Keratinocyte (primary cell): ENCODE data around the gene GRIK4. TPM values are rescaled to one million over a fixed set of nuclear protein-coding genes. Genes with fewer than 3 reads are reported as not detected.

Experiments
- DNase-seq: peaks from one replicate; pipeline ENCODE4 v3.0.0-alpha.2; 2011; ENCODE audit warnings: low read depth, missing footprints, low spot score
- FAIRE-seq: peaks from 2 replicates; lab custom pipeline; 2011; peaks lifted over from hg19 to GRCh38; lab: Jason Lieb, UNC
- H2AFZ ChIP-seq: 2 replicates; pipeline ENCODE4 v1.6.0; 2012; ENCODE audit warnings: low read length, control low read depth, inconsistent platforms; ENCODE audit not compliant: control insufficient read depth
- H3K27ac ChIP-seq: 2 replicates; pipeline ENCODE4 v1.5.1; 2011; ENCODE audit warnings: low read length; ENCODE audit not compliant: control insufficient read depth, insufficient read depth
- H3K27me3 ChIP-seq: 3 replicates; pipeline ENCODE4 v1.6.0; 2011; ENCODE audit warnings: low read length; ENCODE audit not compliant: control insufficient read depth, insufficient read depth; ENCODE audit errors: extremely low read depth
- H3K36me3 ChIP-seq, 2 experiments: 2 replicates in 1 of 2; 3 replicates in 1 of 2; pipeline ENCODE4 v1.5.1; 2011; ENCODE audit warnings: low read length in 2 of 2, mild to moderate bottlenecking in 1 of 2; ENCODE audit not compliant: control insufficient read depth in 2 of 2, insufficient read depth in 2 of 2; ENCODE audit errors: extremely low read depth in 1 of 2
- H3K4me1 ChIP-seq: 3 replicates; pipeline ENCODE4 v1.5.1; 2011; ENCODE audit warnings: low read length; ENCODE audit not compliant: control insufficient read depth, insufficient read depth; ENCODE audit errors: extremely low read depth
- H3K4me2 ChIP-seq: 3 replicates; pipeline ENCODE4 v1.6.0; 2011; ENCODE audit warnings: low read depth, low read length; ENCODE audit not compliant: control insufficient read depth, insufficient read depth; ENCODE audit errors: extremely low read depth
- H3K4me3 ChIP-seq, 3 experiments: fragments of 200-600 bp in 1 of 3; sonication (generic) in 1 of 3; 2 replicates in 2 of 3; 3 replicates in 1 of 3; pipeline ENCODE4 v1.5.1; 2011 to 2016; ENCODE audit warnings: low read length in 3 of 3, mild to moderate bottlenecking in 3 of 3, control low read depth in 2 of 3, inconsistent platforms in 1 of 3, low read depth in 1 of 3, mixed read lengths in 1 of 3, mixed run types in 1 of 3, moderate library complexity in 1 of 3; ENCODE audit not compliant: control insufficient read depth in 2 of 3, insufficient read depth in 2 of 3; ENCODE audit errors: extremely low read depth in 1 of 3
- H3K79me2 ChIP-seq: 2 replicates; pipeline ENCODE4 v1.6.0; 2012; ENCODE audit warnings: low read length; ENCODE audit not compliant: control insufficient read depth, insufficient read depth
- H3K9ac ChIP-seq: 3 replicates; pipeline ENCODE4 v1.6.0; 2011; ENCODE audit warnings: low read length; ENCODE audit not compliant: control insufficient read depth, insufficient read depth; ENCODE audit errors: extremely low read depth
- H3K9me1 ChIP-seq: 3 replicates; pipeline ENCODE4 v1.6.0; 2011; ENCODE audit warnings: low read length; ENCODE audit not compliant: control insufficient read depth, insufficient read depth; ENCODE audit errors: extremely low read depth
- H3K9me3 ChIP-seq: 2 replicates; pipeline ENCODE4 v1.5.1; 2012; ENCODE audit warnings: low read depth, low read length; ENCODE audit not compliant: control insufficient read depth
- H4K20me1 ChIP-seq: 3 replicates; pipeline ENCODE4 v1.6.0; 2011; ENCODE audit warnings: low read length; ENCODE audit not compliant: control insufficient read depth, insufficient read depth; ENCODE audit errors: extremely low read depth
- CTCF ChIP-seq, 3 experiments: IDR thresholded peaks in 1 of 3; conservative IDR thresholded peaks in 1 of 3; optimal IDR thresholded peaks in 1 of 3; 2 replicates in 2 of 3; 3 replicates in 1 of 3; pipeline versions ENCODE3 to v1.5.1; 2011; ENCODE audit warnings: low read length in 3 of 3, mild to moderate bottlenecking in 3 of 3, moderate library complexity in 2 of 3, control low read depth in 1 of 3, inconsistent platforms in 1 of 3; ENCODE audit not compliant: insufficient read depth in 2 of 3; ENCODE audit errors: extremely low read depth in 1 of 3
- EZH2 ChIP-seq: IDR thresholded peaks from one replicate; pipeline ENCODE4 v1.6.1; 2012; ENCODE audit warnings: inconsistent platforms, mild to moderate bottlenecking, low read length, moderate library complexity
- dilution Hi-C: fragments of 300-500 bp; cut with MboI; formaldehyde crosslinking; loops from one replicate; pipeline ENCODE4 v1.7.0; 2020; ENCODE audit warnings: low sequenced_read_pairs; ENCODE audit not compliant: extremely low pct_ligation_motif_present
- polyA plus RNA-seq, 5 experiments: library from polyadenylated mRNA; depleted of rRNA in 3 of 5; stranded (reverse) in 3 of 5; stranded (forward) in 1 of 5; unstranded in 1 of 5; fragments of >200 nt; gene quantifications; 1 replicate in 1 of 5; 2 replicates in 3 of 5; 3 replicates in 1 of 5; pipeline versions ENCODE4 v1.2.1 to v1.2.3, GENCODE V29; 2011 to 2012; ENCODE audit warnings: missing spikeins in 2 of 5, low read depth in 1 of 5, low replicate concordance in 1 of 5

GRIK4 gene
- polyA plus RNA-seq, 1 donor (not counting 4 experiments of a cell fraction or from before 2014, with no cell fraction given), result not detected

DNA sequence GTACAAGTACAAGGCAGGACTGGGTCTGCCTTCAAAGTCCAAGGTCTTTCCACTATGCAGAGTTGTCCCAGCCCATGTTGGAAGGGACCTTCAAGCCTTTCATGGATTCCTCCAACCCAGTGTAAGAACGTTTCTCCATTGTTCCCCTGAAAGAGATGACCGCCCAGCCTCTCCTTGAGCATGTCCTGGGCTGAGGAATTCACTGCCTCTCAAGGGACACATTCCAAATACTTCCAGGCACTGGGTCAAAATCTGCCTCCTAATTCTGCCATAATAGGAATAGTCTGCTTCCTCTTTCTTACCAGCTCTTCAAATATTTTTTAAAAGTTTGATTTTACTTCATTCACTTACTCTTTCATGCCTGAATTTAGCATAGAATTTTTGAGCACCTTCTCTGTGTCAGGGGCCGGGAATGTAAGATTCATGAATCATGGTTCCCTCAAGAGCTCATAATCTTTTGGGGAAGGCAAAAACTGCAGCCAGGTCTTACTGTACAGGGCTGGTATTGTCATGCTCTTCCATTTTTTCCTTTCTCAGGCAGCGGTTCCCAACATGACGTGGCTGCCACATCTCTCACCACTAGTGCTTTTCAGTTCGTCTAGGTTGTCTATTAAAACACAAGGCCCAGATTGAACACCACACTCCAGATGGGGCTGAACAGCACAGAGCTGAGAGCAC is 369.1 kb downstream of the GRIK4 start:
- Histone ChIP-seq H3K9ac (no peak overlapping the region), H3K4me2 (no peak overlapping the region), H3K9me3 (no peaks in the 10 kb centered on the region), H4K20me1 (no peaks in the 10 kb centered on the region), H3K79me2 (no peaks in the 10 kb centered on the region), H3K36me3 (no peaks in the 10 kb centered on the region), H3K27ac (no peak overlapping the region), H3K9me1 (no peaks in the 10 kb centered on the region), H2AFZ (no peak overlapping the region), H3K27me3 (peaks cover 46% of the 10 kb centered on the region), H3K4me1 (no peaks in the 10 kb centered on the region), H3K4me3 (no peak overlapping the region)
- FAIRE-seq, result no peak
- dilution Hi-C loops, result no loop called here
- no peak for TF ChIP-seq CTCF (optimal IDR thresholded peaks at IDR 0.05 in 1 of 3, IDR thresholded peaks at IDR 0.05 in 1 of 3, conservative IDR thresholded peaks at IDR 0.05 in 1 of 3; ENCODE audit: extremely low read depth in 1 of 3, insufficient read depth in 2 of 3, low read length in 3 of 3)
- no peak for TF ChIP-seq EZH2
- no peak for DNase-seq

DNA sequence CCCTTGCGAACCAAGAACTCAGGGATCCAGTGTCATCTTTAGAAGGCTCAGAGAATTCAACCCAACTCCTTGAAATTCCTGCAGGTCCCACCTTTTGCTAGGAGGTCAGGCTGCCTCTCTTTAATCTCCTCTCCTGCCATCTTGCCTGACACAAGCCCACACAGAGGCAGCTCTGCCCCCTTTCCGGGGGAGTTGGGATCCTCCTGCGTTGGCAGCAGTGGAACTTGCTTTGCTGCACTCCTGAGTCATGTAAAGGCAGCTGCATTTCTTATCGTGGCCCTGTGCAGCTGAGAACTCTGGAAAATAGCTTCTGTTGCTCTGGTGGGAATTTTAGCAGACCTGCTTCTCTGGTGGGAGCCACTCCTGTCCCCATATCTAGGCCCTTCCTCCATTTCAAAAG is 370.0 kb downstream of the GRIK4 start:
- dilution Hi-C loops, result no loop called here
- DNase-seq, result no peak

More for the DNA sequence above, 370.0 kb downstream of the GRIK4 start:
- no peak for FAIRE-seq
- TF ChIP-seq EZH2, result no peak
- no peak for TF ChIP-seq CTCF (optimal IDR thresholded peaks at IDR 0.05 in 1 of 3, IDR thresholded peaks at IDR 0.05 in 1 of 3, conservative IDR thresholded peaks at IDR 0.05 in 1 of 3; ENCODE audit: extremely low read depth in 1 of 3, insufficient read depth in 2 of 3, low read length in 3 of 3)
- Histone ChIP-seq H3K9ac (no peak overlapping the region), H3K27ac (no peak overlapping the region), H3K4me2 (no peak overlapping the region), H3K4me1 (no peaks in the 10 kb centered on the region), H3K36me3 (no peaks in the 10 kb centered on the region), H2AFZ (no peak overlapping the region), H3K4me3 (no peak overlapping the region), H3K79me2 (no peaks in the 10 kb centered on the region), H3K9me1 (no peaks in the 10 kb centered on the region), H4K20me1 (no peaks in the 10 kb centered on the region), H3K9me3 (no peaks in the 10 kb centered on the region), H3K27me3 (peaks cover 56% of the 10 kb centered on the region)
